Stimulated activated CD4-positive, alpha-beta T cell treated with anti-CD3 and anti-CD28 coated beads, Interleukin-1b, Interleukin-23, amount 100 ng/mL, for 24 hours (primary cell): ENCODE results near the gene EMX2.

Experiments
- DNase-seq, 4 experiments: peaks; one replicate each; pipeline ENCODE4 v3.0.0-alpha.2; 2020; ENCODE audit warnings: low read depth in 4 of 4, low spot score in 1 of 4

The EMX2 gene

GRCh38 chr10:117543225-117544003 lies 868 bp downstream of the EMX2 start:
- DNase-seq, result peak in 1 of 4 experiments; percentile 26

GRCh38 chr10:117544004-117544701 lies 1.6 kb downstream of the EMX2 start:
- DNase-seq, result no peak

- DNase-seq, result no peak
Measured at GRCh38 chr10:117544711-117545140, 2.2 kb downstream of the EMX2 start.

- no peak for DNase-seq
Measured at GRCh38 chr10:117545141-117546019, 2.8 kb downstream of the EMX2 start.

- DNase-seq, result no peak
Measured at GRCh38 chr10:117546020-117546580, 3.6 kb downstream of the EMX2 start.

GRCh38 chr10:117546581-117547015 lies 4.1 kb downstream of the EMX2 start:
- DNase-seq, result no peak

GRCh38 chr10:117547016-117547715 lies 4.6 kb downstream of the EMX2 start:
- no peak for DNase-seq

- no peak for DNase-seq
Measured at GRCh38 chr10:117547716-117548668, 5.4 kb downstream of the EMX2 start.

- no peak for DNase-seq
Measured at GRCh38 chr10:117549100-117549585, 6.6 kb downstream of the EMX2 start.

- DNase-seq, result no peak
Measured at GRCh38 chr10:117550076-117550475, 7.5 kb downstream of the EMX2 start.

GRCh38 chr10:117550599-117551329 lies 8.2 kb downstream of the EMX2 start:
- no peak for DNase-seq

GRCh38 chr10:117551330-117552155 lies 9.0 kb downstream of the EMX2 start:
- DNase-seq, result no peak

- DNase-seq, result no peak
Measured at GRCh38 chr10:117552156-117552631, 9.6 kb downstream of the EMX2 start.

- DNase-seq, result no peak
Measured at GRCh38 chr10:117552701-117553141, 10.2 kb downstream of the EMX2 start.

GRCh38 chr10:117553142-117553814 lies 10.7 kb downstream of the EMX2 start:
- DNase-seq, result no peak

GRCh38 chr10:117553815-117554172 lies 11.2 kb downstream of the EMX2 start:
- DNase-seq, result no peak

GRCh38 chr10:117554241-117554814 lies 11.8 kb downstream of the EMX2 start:
- no peak for DNase-seq
